Upper lobe of left lung (tissue), 4 donors: ENCODE data around the gene EYS.

Source experiments
- EP300 ChIP-seq, 4 donors: sonication (generic); formaldehyde crosslinking; IDR thresholded peaks; one replicate each; pipeline ENCODE4 v1.5.1; 2017; ENCODE audit warnings: antibody characterized with exemption in 4 of 4, control low read depth in 2 of 4
- POLR2A ChIP-seq, 4 donors: fragments of 450-650 bp; IDR thresholded peaks; one replicate each; pipeline ENCODE4 v1.5.1; 2016 to 2017; ENCODE audit warnings: antibody characterized with exemption in 4 of 4, mild to moderate bottlenecking in 2 of 4
- POLR2AphosphoS5 ChIP-seq, 2 donors: sonication (generic); formaldehyde crosslinking; IDR thresholded peaks; one replicate each; pipeline ENCODE4 v1.5.1; 2017; ENCODE audit warnings: antibody characterized with exemption in 2 of 2
- TF ChIP-seq, protein P1 (sequence below), 6 experiments: fragments of 450-650 bp in 4 of 6; fragments of 200-600 bp in 2 of 6; sonication (generic) in 2 of 6; IDR thresholded peaks; one replicate each; pipeline ENCODE4 v1.5.1; 2016 to 2019; ENCODE audit warnings: antibody characterized with exemption in 6 of 6

DNA sequence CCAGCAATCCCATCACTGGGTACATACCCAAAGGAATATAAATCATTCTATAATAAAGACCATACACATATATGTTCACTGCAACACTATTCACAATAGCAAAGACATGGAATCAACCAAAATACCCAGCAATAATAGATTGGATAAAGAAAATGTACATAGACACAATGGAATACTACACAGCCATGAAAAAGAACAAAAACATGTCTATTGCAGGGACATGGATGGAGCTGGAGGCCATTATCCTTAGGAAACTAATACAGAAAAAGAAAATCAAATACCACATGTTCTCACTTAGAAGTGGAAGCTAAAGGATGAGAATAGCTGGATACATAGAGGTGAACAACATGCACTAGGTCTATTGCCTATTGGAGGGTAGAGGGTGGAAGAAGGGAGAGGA is 1396.8 kb downstream of the EYS start:
- TF ChIP-seq EP300 (IDR thresholded peaks at IDR 0.05) (no peak), POLR2AphosphoS5 (IDR thresholded peaks at IDR 0.05) (no peak), POLR2A (IDR thresholded peaks at IDR 0.05) (no peak)
- TF ChIP-seq, protein P1, sequence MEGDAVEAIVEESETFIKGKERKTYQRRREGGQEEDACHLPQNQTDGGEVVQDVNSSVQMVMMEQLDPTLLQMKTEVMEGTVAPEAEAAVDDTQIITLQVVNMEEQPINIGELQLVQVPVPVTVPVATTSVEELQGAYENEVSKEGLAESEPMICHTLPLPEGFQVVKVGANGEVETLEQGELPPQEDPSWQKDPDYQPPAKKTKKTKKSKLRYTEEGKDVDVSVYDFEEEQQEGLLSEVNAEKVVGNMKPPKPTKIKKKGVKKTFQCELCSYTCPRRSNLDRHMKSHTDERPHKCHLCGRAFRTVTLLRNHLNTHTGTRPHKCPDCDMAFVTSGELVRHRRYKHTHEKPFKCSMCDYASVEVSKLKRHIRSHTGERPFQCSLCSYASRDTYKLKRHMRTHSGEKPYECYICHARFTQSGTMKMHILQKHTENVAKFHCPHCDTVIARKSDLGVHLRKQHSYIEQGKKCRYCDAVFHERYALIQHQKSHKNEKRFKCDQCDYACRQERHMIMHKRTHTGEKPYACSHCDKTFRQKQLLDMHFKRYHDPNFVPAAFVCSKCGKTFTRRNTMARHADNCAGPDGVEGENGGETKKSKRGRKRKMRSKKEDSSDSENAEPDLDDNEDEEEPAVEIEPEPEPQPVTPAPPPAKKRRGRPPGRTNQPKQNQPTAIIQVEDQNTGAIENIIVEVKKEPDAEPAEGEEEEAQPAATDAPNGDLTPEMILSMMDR (IDR thresholded peaks at IDR 0.05): no peak
